CD14-positive monocyte (primary cell): ENCODE data around the gene APBA3. TPM values are rescaled to one million over a fixed set of nuclear protein-coding genes. Genes with fewer than 3 reads are reported as not detected.
A peak's percentile ranks its signal among the peaks of the same experiment; 100 is the strongest.

ENCODE experiments used
- DNase-seq, 3 donors: peaks; one replicate each; pipeline ENCODE4 v3.0.0-alpha.2; 2011 to 2022
- H2AFZ ChIP-seq: 2 replicates; pipeline ENCODE4 v1.6.0; 2012; ENCODE audit warnings: mild to moderate bottlenecking, low read depth, low read length, inconsistent platforms; ENCODE audit not compliant: insufficient read depth, poor library complexity, severe bottlenecking
- H3K27ac ChIP-seq, 2 donors: 1 replicate in 1 of 2; 2 replicates in 1 of 2; pipeline ENCODE4 v1.5.1; 2012 to 2013; ENCODE audit warnings: low read length in 2 of 2, control low read depth in 1 of 2, inconsistent platforms in 1 of 2, low read depth in 1 of 2, mild to moderate bottlenecking in 1 of 2
- H3K27me3 ChIP-seq, 2 donors: one replicate each; pipeline versions ENCODE4 v1.6.0 to v1.6.1; 2011 to 2013; ENCODE audit warnings: low read length in 2 of 2; ENCODE audit not compliant: control insufficient read depth in 2 of 2, insufficient read depth in 2 of 2
- H3K36me3 ChIP-seq, 2 donors: replicated peaks in 1 of 2; 1 replicate in 1 of 2; 2 replicates in 1 of 2; pipeline versions ENCODE4 v1.5.1 to v1.6.1; 2012 to 2013; ENCODE audit warnings: low read length in 2 of 2, control low read depth in 1 of 2, inconsistent platforms in 1 of 2, mild to moderate bottlenecking in 1 of 2; ENCODE audit not compliant: insufficient read depth in 2 of 2, control insufficient read depth in 1 of 2
- H3K4me1 ChIP-seq, 2 donors: 1 replicate in 1 of 2; 2 replicates in 1 of 2; pipeline versions ENCODE4 v1.5.1 to v1.6.1; 2012 to 2013; ENCODE audit warnings: low read length in 2 of 2, control low read depth in 1 of 2, inconsistent platforms in 1 of 2, mild to moderate bottlenecking in 1 of 2, moderate library complexity in 1 of 2; ENCODE audit not compliant: insufficient read depth in 2 of 2, control insufficient read depth in 1 of 2
- H3K4me2 ChIP-seq: replicated peaks from 2 replicates; pipeline ENCODE3; 2012; ENCODE audit warnings: low read length, moderate library complexity, mild to moderate bottlenecking; ENCODE audit not compliant: poor library complexity, severe bottlenecking; ENCODE audit errors: extremely low read depth
- H3K4me3 ChIP-seq, 3 experiments: fragments of 200-600 bp in 1 of 3; sonication (generic) in 1 of 3; replicated peaks in 1 of 3; 1 replicate in 2 of 3; 2 replicates in 1 of 3; pipeline ENCODE4 v1.5.1; 2011 to 2013; ENCODE audit warnings: low read length in 3 of 3, mild to moderate bottlenecking in 3 of 3, control low read depth in 2 of 3, low read depth in 2 of 3, inconsistent platforms in 1 of 3, moderate library complexity in 1 of 3
- H3K79me2 ChIP-seq: 2 replicates; pipeline ENCODE4 v1.6.0; 2012; ENCODE audit warnings: mild to moderate bottlenecking, control low read depth, inconsistent platforms, low read length, moderate library complexity; ENCODE audit not compliant: insufficient read depth
- H3K9ac ChIP-seq: 2 replicates; pipeline ENCODE4 v1.6.0; 2017; ENCODE audit warnings: low read length, mild to moderate bottlenecking; ENCODE audit not compliant: insufficient read depth, poor library complexity, severe bottlenecking
- H3K9me3 ChIP-seq, 2 donors: replicated peaks in 1 of 2; 1 replicate in 1 of 2; 2 replicates in 1 of 2; pipeline versions ENCODE4 v1.5.1 to v1.6.1; 2012 to 2013; ENCODE audit warnings: low read length in 2 of 2, control low read depth in 1 of 2; ENCODE audit not compliant: control insufficient read depth in 1 of 2, insufficient read depth in 1 of 2
- H4K20me1 ChIP-seq: 2 replicates; pipeline ENCODE4 v1.6.0; 2012; ENCODE audit warnings: mild to moderate bottlenecking, low read length, control low read depth, moderate library complexity; ENCODE audit not compliant: insufficient read depth
- H3K27ac Mint-ChIP-seq, 7 donors: one replicate each; pipeline ENCODE4 v1.8.0; 2020; ENCODE audit warnings: mild to moderate bottlenecking in 7 of 7, mixed read lengths in 7 of 7, moderate library complexity in 6 of 7, inconsistent platforms in 2 of 7
- H3K27me3 Mint-ChIP-seq, 3 donors: one replicate each; pipeline ENCODE4 v1.8.0; 2021 to 2022; ENCODE audit warnings: low read depth in 3 of 3, mild to moderate bottlenecking in 3 of 3, mixed read lengths in 3 of 3, moderate library complexity in 3 of 3, inconsistent platforms in 1 of 3
- H3K36me3 Mint-ChIP-seq, 2 donors: one replicate each; pipeline ENCODE4 v1.8.0; 2020; ENCODE audit warnings: mixed read lengths in 2 of 2, inconsistent platforms in 1 of 2, mild to moderate bottlenecking in 1 of 2
- H3K4me1 Mint-ChIP-seq: one replicate; pipeline ENCODE4 v1.8.0; 2020; ENCODE audit warnings: mild to moderate bottlenecking, mixed read lengths
- H3K4me3 Mint-ChIP-seq, 2 donors: one replicate each; pipeline ENCODE4 v1.8.0; 2020; ENCODE audit warnings: mild to moderate bottlenecking in 2 of 2, mixed read lengths in 2 of 2, moderate library complexity in 1 of 2
- H3K9me3 Mint-ChIP-seq, 7 donors: one replicate each; pipeline ENCODE4 v1.8.0; 2020 to 2022; ENCODE audit warnings: mixed read lengths in 7 of 7, mild to moderate bottlenecking in 6 of 7, moderate library complexity in 6 of 7, inconsistent platforms in 2 of 7
- CTCF ChIP-seq: fragments of 200-600 bp; IDR thresholded peaks from one replicate; pipeline ENCODE4 v1.8.0; 2022; ENCODE audit warnings: antibody characterized with exemption, mild to moderate bottlenecking
- WGBS: methylation state at CpG from one replicate; pipeline ENCODE4 v1.1.5; 2013; ENCODE audit warnings: missing lambda C conversion rate; ENCODE audit not compliant: insufficient coverage; 5-methylcytosine and 5-hydroxymethylcytosine counted together
- intact Hi-C, 2 donors: fragments of 100-400 bp; cut with micrococcal nuclease; formaldehyde crosslinking; loops; one replicate each; pipeline versions ENCODE4 v1.15.0 to v1.15.1; 2023
- polyA plus RNA-seq, 3 donors: library from polyadenylated mRNA; depleted of rRNA in 1 of 3; unstranded in 2 of 3; stranded (reverse) in 1 of 3; fragments of 300-500 nt in 2 of 3; fragments of >200 nt in 1 of 3; fragmentation: Illumina TruSeq in 2 of 3; gene quantifications; 1 replicate in 2 of 3; 2 replicates in 1 of 3; pipeline ENCODE4 v1.2.3, GENCODE V29; 2012 to 2021

The APBA3 gene
- polyA plus RNA-seq, 3 donors, result 14.5 to 23.1 (median 16.1) TPM

- H3K27me3 Mint-ChIP-seq, result peaks cover 19 to 33% (median 21%) of the 10 kb centered on the region in 3 donors
- peaks cover 9% of the 10 kb centered on the region for H3K4me1 Mint-ChIP-seq
- WGBS, result 65% methylated on average over 10 of the region's 16 CpGs
- H3K36me3 ChIP-seq, result no peaks in the 10 kb centered on the region
- H2AFZ ChIP-seq, result no peak overlapping the region
- no peak overlapping the region for H3K27ac Mint-ChIP-seq
- H3K4me3 Mint-ChIP-seq, result no peak overlapping the region
- intact Hi-C loops, result no loop called here
- H3K4me3 ChIP-seq, result no peak overlapping the region
- H3K4me2 ChIP-seq, result no peak overlapping the region
- H4K20me1 ChIP-seq, result no peaks in the 10 kb centered on the region
- no peak overlapping the region for H3K27ac ChIP-seq
- H3K36me3 Mint-ChIP-seq, result no peaks in the 10 kb centered on the region
- H3K79me2 ChIP-seq, result no peaks in the 10 kb centered on the region
- no peak overlapping the region for H3K9ac ChIP-seq
- no peak for TF ChIP-seq CTCF
- H3K27me3 ChIP-seq, result peaks cover 0 to 13% of the 10 kb centered on the region in 2 donors
- no peaks in the 10 kb centered on the region for H3K9me3 ChIP-seq
- peaks cover 0 to 9% (median 6%) of the 10 kb centered on the region in 7 donors for H3K9me3 Mint-ChIP-seq
- no peak for DNase-seq
- H3K4me1 ChIP-seq, result peaks cover 7 to 15% of the 10 kb centered on the region in 2 donors
Measured at GRCh38 chr19:3788996-3789778, 27.7 kb upstream of the APBA3 start.

- H3K36me3 ChIP-seq, result no peaks in the 10 kb centered on the region
- no peak for TF ChIP-seq CTCF
- Mint-ChIP-seq H3K27ac (no peak within 1 kb of the TSS), H3K36me3 (peaks cover 1 to 7% of the 10 kb centered on the region in 2 donors), H3K4me3 (peak within 1 kb of the TSS; percentile 60 to 78), H3K4me1 (peaks cover 9% of the 10 kb centered on the region), H3K27me3 (peaks cover 16 to 33% (median 17%) of the 10 kb centered on the region in 3 donors), H3K9me3 (peaks cover 16 to 30% (median 22%) of the 10 kb centered on the region in 7 donors)
- peaks cover 18 to 26% of the 10 kb centered on the region in 2 donors for H3K9me3 ChIP-seq
- intact Hi-C loops, result no loop called here
- H3K27ac ChIP-seq, result no peak within 1 kb of the TSS
- no peaks in the 10 kb centered on the region for H4K20me1 ChIP-seq
- H3K9ac ChIP-seq, result no peak within 1 kb of the TSS
- H3K79me2 ChIP-seq, result no peaks in the 10 kb centered on the region
- WGBS, result under 1% methylated on average over 74 of the region's 101 CpGs
- peak within 1 kb of the TSS; percentile 50 for H2AFZ ChIP-seq
- H3K27me3 ChIP-seq, result peaks cover 0 to 13% of the 10 kb centered on the region in 2 donors
- peaks cover 7 to 15% of the 10 kb centered on the region in 2 donors for H3K4me1 ChIP-seq
- peak within 1 kb of the TSS; percentile 76 for H3K4me2 ChIP-seq
- no peak for DNase-seq
- H3K4me3 ChIP-seq, result peak within 1 kb of the TSS in 1 of 3 experiments; percentile 64
Measured at GRCh38 chr19:3785938-3786824, 24.7 kb upstream of the APBA3 start, which contains the start of gene MATK. TSS of gene MATK (minus strand) at chr19:3786381. CDS start at chr19:3785135, 1,246 bp downstream.
